GM18511 (cell line): ENCODE data around the gene AMY1A.
"Not testable (repeated sequence)": the region's sequence is repeated elsewhere in the genome, so short reads cannot be mapped to it uniquely, and the experiment has no call there.

Experiments used
- ATAC-seq: cut with Tn5 transposase; IDR thresholded peaks from one replicate; pipeline ENCODE4 v1.9.1; 2021; ENCODE audit warnings: mild to moderate bottlenecking, moderate library complexity; ENCODE audit not compliant: unreplicated experiment

AMY1A gene

DNA sequence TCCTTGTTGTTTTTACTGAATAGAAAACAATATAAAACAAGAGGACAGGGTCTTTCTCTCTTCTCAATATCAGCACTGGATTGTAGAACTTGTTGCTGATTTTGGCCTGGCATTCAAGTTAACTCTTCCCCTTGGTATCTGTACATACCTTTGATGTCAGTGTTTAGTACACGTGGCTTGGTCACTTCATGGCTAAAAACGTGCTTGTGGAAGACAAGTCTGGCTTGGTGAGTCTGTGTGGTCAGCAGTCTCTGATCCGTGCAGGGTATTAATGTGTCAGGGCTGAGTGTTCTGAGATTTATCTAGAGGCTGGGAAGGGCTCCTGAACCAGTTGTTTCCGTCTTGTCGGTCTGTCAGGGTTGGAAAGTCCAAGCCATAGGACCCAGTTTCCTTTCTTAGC lies at the start of gene AMY1A:
Gene AMY1A (plus strand): TSS at position 301 of the 400 bp plus-strand sequence. CDS start 571 bp downstream, outside the sequence.
- not testable (repeated sequence) for ATAC-seq

- no peak for ATAC-seq
Measured at GRCh38 chr1:103616362-103616761, 39.2 kb upstream of the AMY1A start.

GRCh38 chr1:103616994-103617477 lies 38.5 kb upstream of the AMY1A start, which contains the start of gene AMY2A:
Gene AMY2A (plus strand): TSS chr1:103617427. CDS start chr1:103617441, 14 bp downstream.
- ATAC-seq: not testable (repeated sequence)

DNA sequence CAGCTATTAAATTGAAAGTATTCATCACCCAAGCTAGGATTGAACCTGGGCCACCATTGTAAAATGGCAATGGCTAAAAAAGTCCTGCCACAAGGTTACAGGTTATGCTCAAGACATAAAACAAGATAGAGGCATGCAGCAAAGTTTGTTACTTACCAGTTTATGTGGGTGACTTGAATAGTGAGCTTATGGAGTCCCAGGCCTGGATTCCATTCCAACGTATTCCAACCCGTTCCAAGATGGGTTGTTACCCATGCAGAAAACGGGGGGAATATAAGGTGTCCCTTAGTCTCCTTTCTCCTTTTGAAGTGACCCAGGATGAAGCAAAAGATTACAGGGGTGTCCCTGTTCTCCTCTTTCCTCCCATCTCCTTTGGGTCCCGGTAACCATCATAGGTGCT lies 28.1 kb upstream of the AMY1A start:
- ATAC-seq: not testable (repeated sequence)

DNA sequence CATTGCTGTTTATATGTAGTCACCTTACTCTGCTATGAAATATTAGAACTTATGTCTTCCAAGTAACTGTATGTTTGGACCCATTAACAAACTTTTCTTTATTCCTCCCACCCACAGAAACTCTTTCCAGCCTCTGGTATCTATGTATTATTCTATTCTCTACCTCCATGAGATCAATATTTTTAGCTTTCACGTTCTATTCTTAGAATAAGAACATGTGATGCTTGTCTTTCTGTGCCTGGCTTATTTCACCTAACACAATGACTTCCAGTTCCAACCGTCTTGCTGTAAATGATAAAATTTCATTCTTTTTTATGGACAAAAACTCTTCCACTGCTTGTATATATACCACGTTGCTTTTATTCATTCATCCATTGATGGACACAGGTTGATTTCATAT lies 14.4 kb upstream of the AMY1A start:
- not testable (repeated sequence) for ATAC-seq

- ATAC-seq: not testable (repeated sequence)
Measured at GRCh38 chr1:103643908-103644307, 11.7 kb upstream of the AMY1A start.

DNA sequence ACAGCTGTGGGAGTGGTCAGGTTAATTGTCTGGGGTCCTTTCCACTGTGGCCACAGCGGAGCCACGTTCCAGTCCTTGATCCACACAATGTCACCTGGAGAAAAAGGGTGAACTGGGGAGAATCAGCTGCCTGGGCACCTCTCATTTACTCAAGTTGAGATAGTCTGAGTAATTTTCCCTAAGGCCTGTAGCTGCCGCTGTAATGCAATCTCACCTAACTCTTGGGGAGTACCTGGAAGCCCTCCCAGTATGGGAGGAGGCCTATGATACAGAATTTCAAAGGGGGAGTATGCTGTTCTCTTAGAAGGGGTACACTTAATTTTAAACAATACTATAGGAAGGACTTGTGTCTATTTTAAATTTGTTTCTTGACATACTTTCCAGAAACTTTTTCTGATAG lies 5.3 kb upstream of the AMY1A start:
- ATAC-seq: not testable (repeated sequence)

DNA sequence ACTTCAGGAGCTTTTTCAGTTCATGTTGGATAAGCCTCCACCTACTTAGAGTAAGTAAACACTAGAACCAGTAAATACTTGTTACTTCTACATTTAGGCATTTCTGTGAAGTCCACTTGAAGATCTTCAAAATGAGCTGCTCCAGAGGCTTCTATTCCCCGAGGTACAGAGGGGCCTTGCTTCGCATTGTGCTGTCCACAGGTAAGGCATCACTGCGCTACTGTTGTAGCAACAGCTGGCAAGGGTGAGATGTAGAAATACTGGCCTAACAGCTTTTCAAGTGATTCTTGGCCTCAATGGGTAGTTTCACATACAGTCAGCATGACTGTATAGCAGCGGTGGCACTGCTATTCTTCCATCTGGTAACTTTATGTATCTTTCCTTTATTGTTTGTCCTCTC lies 4.7 kb upstream of the AMY1A start:
- ATAC-seq: not testable (repeated sequence)

DNA sequence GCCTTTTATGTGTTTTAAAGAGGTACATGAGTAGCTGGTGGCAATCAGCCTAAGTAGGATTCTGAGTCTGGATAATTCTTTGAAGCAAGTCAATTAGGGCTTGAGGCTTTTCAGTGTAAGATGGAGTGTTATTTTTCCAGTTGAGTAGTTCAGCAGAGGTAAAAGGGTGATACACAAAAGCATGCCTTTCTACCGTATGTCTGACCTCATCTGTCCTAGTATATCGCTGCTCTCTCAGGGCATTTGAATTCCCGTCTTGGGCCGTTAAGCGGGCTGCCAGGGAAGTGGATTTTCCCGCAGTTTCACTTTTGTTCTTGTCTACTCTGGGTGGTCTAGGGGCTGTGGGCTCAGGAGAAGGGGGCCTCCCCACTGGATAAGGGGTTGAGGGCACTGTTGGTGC lies 1.4 kb upstream of the AMY1A start:
- ATAC-seq: not testable (repeated sequence)

DNA sequence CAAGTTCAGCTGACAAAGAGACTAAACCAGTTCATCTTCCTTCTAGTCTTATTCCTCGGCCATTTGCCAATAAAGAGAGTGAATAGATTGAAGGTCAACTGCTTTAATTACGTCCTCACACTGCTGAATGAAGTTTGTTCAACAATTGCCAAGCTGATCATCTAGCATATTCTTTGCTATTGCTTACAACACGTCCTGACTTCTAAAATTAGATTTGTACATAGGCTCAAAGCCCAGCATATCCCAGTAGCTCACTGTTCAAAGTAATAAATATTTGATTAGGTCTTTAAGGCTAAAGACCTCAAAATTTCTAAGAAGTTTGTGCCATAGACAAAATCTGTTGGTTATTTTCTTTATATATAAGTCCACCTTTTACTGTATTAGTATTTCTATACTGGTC lies 20.8 kb downstream of the AMY1A start:
- ATAC-seq: not testable (repeated sequence)

GRCh38 chr1:103696110-103696509 lies 40.5 kb downstream of the AMY1A start, which contains the start of gene AMY1B:
Gene AMY1B (minus strand): TSS chr1:103696210. CDS start chr1:103695639, 571 bp downstream.
- not testable (repeated sequence) for ATAC-seq

DNA sequence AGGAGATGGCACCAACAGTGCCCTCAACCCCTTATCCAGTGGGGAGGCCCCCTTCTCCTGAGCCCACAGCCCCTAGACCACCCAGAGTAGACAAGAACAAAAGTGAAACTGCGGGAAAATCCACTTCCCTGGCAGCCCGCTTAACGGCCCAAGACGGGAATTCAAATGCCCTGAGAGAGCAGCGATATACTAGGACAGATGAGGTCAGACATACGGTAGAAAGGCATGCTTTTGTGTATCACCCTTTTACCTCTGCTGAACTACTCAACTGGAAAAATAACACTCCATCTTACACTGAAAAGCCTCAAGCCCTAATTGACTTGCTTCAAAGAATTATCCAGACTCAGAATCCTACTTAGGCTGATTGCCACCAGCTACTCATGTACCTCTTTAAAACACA lies 41.9 kb downstream of the AMY1A start:
- not testable (repeated sequence) for ATAC-seq

DNA sequence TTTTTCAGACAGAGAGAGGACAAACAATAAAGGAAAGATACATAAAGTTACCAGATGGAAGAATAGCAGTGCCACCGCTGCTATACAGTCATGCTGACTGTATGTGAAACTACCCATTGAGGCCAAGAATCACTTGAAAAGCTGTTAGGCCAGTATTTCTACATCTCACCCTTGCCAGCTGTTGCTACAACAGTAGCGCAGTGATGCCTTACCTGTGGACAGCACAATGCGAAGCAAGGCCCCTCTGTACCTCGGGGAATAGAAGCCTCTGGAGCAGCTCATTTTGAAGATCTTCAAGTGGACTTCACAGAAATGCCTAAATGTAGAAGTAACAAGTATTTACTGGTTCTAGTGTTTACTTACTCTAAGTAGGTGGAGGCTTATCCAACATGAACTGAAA lies 45.1 kb downstream of the AMY1A start:
- ATAC-seq: not testable (repeated sequence)

DNA sequence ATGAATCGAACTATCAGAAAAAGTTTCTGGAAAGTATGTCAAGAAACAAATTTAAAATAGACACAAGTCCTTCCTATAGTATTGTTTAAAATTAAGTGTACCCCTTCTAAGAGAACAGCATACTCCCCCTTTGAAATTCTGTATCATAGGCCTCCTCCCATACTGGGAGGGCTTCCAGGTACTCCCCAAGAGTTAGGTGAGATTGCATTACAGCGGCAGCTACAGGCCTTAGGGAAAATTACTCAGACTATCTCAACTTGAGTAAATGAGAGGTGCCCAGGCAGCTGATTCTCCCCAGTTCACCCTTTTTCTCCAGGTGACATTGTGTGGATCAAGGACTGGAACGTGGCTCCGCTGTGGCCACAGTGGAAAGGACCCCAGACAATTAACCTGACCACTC lies 45.7 kb downstream of the AMY1A start:
- not testable (repeated sequence) for ATAC-seq

DNA sequence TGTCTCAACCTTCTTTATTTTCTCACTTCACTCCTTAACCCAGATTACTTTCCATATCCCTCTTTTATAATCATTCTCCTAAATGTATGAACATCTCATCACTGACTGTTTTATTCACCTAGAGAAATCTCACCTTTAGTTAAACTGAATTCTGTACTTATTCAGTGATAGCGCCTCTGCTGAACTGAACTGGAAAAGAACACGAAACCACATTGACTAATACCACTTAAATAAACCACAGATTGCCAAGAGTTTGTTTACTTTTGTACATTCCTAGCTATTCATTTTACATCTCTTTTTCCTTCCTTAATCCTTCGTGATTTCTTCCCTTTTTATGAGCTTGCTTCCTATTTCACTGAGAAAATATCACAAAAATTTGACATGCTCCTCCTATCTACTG lies 52.1 kb downstream of the AMY1A start:
- not testable (repeated sequence) for ATAC-seq

DNA sequence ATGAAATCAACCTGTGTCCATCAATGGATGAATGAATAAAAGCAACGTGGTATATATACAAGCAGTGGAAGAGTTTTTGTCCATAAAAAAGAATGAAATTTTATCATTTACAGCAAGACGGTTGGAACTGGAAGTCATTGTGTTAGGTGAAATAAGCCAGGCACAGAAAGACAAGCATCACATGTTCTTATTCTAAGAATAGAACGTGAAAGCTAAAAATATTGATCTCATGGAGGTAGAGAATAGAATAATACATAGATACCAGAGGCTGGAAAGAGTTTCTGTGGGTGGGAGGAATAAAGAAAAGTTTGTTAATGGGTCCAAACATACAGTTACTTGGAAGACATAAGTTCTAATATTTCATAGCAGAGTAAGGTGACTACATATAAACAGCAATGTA lies 54.8 kb downstream of the AMY1A start:
- ATAC-seq: not testable (repeated sequence)
